HFF-Myc (cell line): ENCODE measurements around the gene PSPH.

Experiments used
- DNase-seq: peaks from one replicate; pipeline ENCODE4 v3.0.0-alpha.2; 2011; ENCODE audit warnings: low read depth; ENCODE audit errors: extremely low read depth
- H3K4me3 ChIP-seq: replicated peaks from 2 replicates; pipeline ENCODE4 v1.5.1; 2011; ENCODE audit warnings: low read depth, mild to moderate bottlenecking, control low read depth, low read length
- CTCF ChIP-seq: IDR thresholded peaks from 2 replicates; pipeline ENCODE4 v1.5.1; 2012; ENCODE audit warnings: mild to moderate bottlenecking, low read depth, low read length, control low read depth; ENCODE audit errors: missing control alignments

PSPH gene

GRCh38 chr7:55963584-55964168 lies 87.6 kb downstream of the PSPH start:
- no peak for DNase-seq
- H3K4me3 ChIP-seq: peak overlapping the region; percentile 27
- no peak for TF ChIP-seq CTCF

GRCh38 chr7:55962014-55962413 lies 89.2 kb downstream of the PSPH start:
- H3K4me3 ChIP-seq: no peak overlapping the region
- no peak for TF ChIP-seq CTCF
- no peak for DNase-seq
